ENCODE measurements around the gene TIRAP.
A peak's percentile ranks its signal among the peaks of the same experiment; 100 is the strongest.

The TIRAP gene

GRCh38 chr11:126313826-126314225 is 30.9 kb downstream of the TIRAP start:
- no peak for DNase-seq
- in situ Hi-C loops (cut with HindIII; ENCODE audit: low pct_ligation_motif_present, low pct_unique_long_range_greater_than_20kb, low sequenced_read_pairs): no loop called here

GRCh38 chr11:126317432-126317755 is 34.5 kb downstream of the TIRAP start:
- in situ Hi-C loops (cut with HindIII; ENCODE audit: low pct_ligation_motif_present, low pct_unique_long_range_greater_than_20kb, low sequenced_read_pairs): no loop called here
- no peak for DNase-seq

GRCh38 chr11:126317756-126318573 is 35.1 kb downstream of the TIRAP start:
- in situ Hi-C loops (cut with HindIII; ENCODE audit: low pct_ligation_motif_present, low pct_unique_long_range_greater_than_20kb, low sequenced_read_pairs): no loop called here
- no peak for DNase-seq

- in situ Hi-C loops (cut with HindIII; ENCODE audit: low pct_ligation_motif_present, low pct_unique_long_range_greater_than_20kb, low sequenced_read_pairs): no loop called here
- peak; percentile 22 for DNase-seq
Observed at GRCh38 chr11:126318574-126319373, 35.9 kb downstream of the TIRAP start.

DNA sequence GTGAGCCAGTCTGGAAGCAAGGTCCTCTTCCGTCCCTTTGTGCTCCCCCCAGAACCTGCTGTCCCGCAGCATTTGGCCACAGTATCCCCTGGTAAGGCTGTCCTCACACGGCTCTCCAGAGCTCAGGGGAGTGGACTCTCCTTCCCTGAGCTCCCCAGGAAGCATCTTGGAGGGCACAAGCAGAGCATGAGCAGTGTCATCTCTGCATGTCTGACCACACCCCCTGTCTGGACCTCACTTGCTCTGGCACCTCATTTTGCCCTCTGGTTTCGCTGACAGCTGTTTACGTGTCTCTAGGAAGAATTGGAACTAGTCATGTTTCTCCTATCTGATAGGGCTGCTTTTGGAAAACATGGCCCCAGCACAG is 36.5 kb downstream of the TIRAP start:
- in situ Hi-C loops (cut with HindIII; ENCODE audit: low pct_ligation_motif_present, low pct_unique_long_range_greater_than_20kb, low sequenced_read_pairs): no loop called here
- DNase-seq: no peak

- in situ Hi-C loops (cut with HindIII; ENCODE audit: low pct_ligation_motif_present, low pct_unique_long_range_greater_than_20kb, low sequenced_read_pairs): no loop called here
- DNase-seq: no peak
Observed at GRCh38 chr11:126322996-126323395, 40.1 kb downstream of the TIRAP start.

DNA sequence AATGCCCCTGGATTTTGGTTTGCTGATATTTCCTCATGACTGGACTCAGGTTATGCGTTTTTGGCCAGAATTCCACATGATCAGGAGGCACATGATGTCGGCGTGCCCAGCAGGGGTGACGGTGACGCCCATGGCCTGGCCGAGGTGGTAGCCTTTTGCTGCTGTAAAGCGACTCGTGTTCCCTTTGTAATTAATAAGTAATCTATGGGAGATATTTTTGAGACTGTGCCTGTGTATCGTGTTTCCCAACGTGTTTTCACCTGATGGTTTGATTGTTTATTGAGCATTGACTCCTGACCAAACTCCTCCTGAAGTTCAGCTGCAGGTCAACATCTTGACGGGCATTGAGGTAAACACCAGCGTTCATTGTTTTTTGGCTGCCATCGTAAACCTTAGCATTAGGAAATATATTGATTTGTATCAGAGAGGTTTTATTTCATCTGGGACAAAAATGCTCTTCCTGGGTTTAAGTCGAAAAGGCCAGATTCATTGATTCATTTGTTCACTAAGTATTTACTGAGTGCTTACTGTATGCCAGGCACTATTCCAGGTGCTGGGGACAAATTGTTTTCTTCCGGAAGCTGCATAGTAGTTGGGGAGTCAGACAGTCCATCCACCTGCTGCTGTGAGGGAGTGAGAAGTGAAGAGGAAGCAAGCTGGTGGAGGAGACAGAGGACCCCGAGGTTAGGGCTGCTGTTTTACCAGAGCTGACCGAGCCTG is 44.5 kb downstream of the TIRAP start:
- DNase-seq: no peak
- in situ Hi-C loops (cut with HindIII; ENCODE audit: low pct_ligation_motif_present, low pct_unique_long_range_greater_than_20kb, low sequenced_read_pairs): no loop called here

DNA sequence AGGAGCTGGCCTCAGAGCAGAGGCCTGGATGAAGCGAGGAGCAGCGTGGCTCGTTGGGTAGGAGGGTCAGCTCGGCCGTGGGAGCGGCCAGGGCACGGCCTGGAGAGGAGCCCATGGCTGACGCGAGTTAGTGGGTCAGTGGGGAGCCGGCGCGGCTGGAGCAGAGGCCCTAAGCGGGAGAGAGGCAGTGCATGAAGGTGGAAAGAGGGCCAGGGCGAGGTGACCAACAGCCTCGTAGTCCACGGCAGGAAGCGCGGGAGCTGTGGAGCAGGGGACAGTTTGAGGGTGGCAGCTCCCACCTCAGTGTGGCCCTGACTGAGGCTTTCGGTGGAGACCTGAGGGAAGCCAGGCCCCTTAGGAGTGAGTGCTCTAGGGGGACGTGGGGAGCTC is 45.1 kb downstream of the TIRAP start:
- DNase-seq: no peak
- in situ Hi-C loops (cut with HindIII; ENCODE audit: low pct_ligation_motif_present, low pct_unique_long_range_greater_than_20kb, low sequenced_read_pairs): no loop called here

- in situ Hi-C loops (cut with HindIII; ENCODE audit: low pct_ligation_motif_present, low pct_unique_long_range_greater_than_20kb, low sequenced_read_pairs): no loop called here
- no peak for DNase-seq
Observed at GRCh38 chr11:126328444-126328843, 45.6 kb downstream of the TIRAP start.

GRCh38 chr11:126328938-126329643 is 46.2 kb downstream of the TIRAP start:
- DNase-seq: no peak
- in situ Hi-C loops (cut with HindIII; ENCODE audit: low pct_ligation_motif_present, low pct_unique_long_range_greater_than_20kb, low sequenced_read_pairs): no loop called here

GRCh38 chr11:126329644-126330211 is 46.8 kb downstream of the TIRAP start:
- in situ Hi-C loops (cut with HindIII; ENCODE audit: low pct_ligation_motif_present, low pct_unique_long_range_greater_than_20kb, low sequenced_read_pairs): no loop called here
- no peak for DNase-seq

- in situ Hi-C loops (cut with HindIII; ENCODE audit: low pct_ligation_motif_present, low pct_unique_long_range_greater_than_20kb, low sequenced_read_pairs): no loop called here
- no peak for DNase-seq
Observed at GRCh38 chr11:126331286-126331685, 48.4 kb downstream of the TIRAP start.

- DNase-seq: peak; percentile 71
- in situ Hi-C loops (cut with HindIII; ENCODE audit: low pct_ligation_motif_present, low pct_unique_long_range_greater_than_20kb, low sequenced_read_pairs): no loop called here
Observed at GRCh38 chr11:126332221-126332711, 49.4 kb downstream of the TIRAP start.

DNA sequence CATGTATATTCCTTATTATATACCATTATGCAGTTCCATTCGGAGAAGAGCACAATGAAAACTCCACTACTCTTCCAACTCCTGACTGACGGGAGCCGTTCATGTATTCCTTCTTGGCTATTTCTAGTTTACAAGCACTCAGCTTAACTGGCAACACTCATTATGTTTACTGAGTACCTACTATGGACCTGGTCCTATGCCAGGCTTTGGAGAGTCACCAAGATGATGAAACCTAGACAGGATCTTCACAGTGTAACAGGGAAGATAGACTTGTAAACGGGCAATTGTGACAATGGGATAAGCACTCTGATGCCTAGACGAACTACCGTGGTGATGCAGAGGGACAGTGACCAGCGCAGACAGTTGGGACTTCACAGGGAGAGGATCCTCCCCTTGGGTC is 50.2 kb downstream of the TIRAP start:
- in situ Hi-C loops (cut with HindIII; ENCODE audit: low pct_ligation_motif_present, low pct_unique_long_range_greater_than_20kb, low sequenced_read_pairs): no loop called here
- no peak for DNase-seq

DNA sequence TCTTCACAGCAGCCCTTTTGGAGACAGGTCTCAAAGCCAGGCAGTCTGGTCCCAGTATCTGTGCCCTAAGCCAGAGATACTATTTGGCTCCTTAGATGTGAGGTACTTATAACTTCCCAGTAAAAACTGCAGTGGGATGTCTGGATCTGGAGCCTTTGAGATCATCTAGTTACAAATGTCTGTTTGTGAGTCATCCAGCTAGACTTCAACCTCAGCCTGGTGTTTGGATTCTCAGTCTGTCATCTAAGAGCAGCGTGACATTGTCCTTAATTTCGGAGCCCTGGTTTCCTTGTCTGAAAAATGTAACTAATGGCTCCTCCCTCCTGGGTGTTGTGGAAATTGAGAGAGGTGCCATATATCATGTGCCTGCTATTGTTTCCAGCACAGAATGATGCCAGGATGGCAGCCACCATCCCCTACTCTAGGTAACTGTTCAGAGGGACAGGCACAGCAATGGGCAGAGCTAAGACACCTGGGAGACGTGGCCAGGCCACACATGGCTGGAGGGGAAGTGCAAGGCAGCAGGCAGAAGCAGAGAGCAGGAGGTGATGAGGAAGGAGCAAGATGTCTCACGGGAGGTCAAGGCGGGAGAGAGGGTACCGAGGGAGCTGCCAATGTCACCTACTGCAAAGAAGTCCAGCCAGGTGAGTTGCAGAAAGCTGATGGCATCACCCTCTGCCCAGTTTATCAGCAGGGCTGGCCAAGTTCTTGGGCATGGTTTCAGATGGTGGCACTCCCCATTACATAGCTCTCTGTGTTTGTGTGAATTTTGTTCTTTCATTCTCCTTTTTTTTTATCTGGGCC is 52.0 kb downstream of the TIRAP start:
- in situ Hi-C loops (cut with HindIII; ENCODE audit: low pct_ligation_motif_present, low pct_unique_long_range_greater_than_20kb, low sequenced_read_pairs): no loop called here
- no peak for DNase-seq

DNA sequence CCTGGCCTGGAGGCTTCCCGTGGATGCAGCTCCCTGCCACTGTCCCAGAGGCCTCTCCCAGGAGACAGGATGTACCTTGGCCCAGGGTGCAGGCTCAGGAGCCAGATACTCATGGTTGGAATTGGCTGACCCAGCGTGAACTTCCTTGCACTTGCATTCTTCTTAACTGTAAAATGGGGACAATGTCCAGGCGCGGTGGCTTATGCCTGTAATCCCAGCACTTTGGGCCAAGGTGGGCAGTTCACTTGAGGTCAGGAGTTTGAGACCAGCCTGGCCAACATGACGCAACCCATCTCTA is 52.5 kb downstream of the TIRAP start:
- in situ Hi-C loops (cut with HindIII; ENCODE audit: low pct_ligation_motif_present, low pct_unique_long_range_greater_than_20kb, low sequenced_read_pairs): no loop called here
- no peak for DNase-seq

- no peak for DNase-seq
- in situ Hi-C loops (cut with HindIII; ENCODE audit: low pct_ligation_motif_present, low pct_unique_long_range_greater_than_20kb, low sequenced_read_pairs): no loop called here
Observed at GRCh38 chr11:126336138-126336541, 53.2 kb downstream of the TIRAP start.

- in situ Hi-C loops (cut with HindIII; ENCODE audit: low pct_ligation_motif_present, low pct_unique_long_range_greater_than_20kb, low sequenced_read_pairs): no loop called here
- no peak for DNase-seq
Observed at GRCh38 chr11:126336671-126337101, 53.8 kb downstream of the TIRAP start.
